Forelimb muscle (tissue), 1 donor: ENCODE measurements around the gene KCNIP3. TPM values are rescaled to one million over a fixed set of nuclear protein-coding genes. Genes with fewer than 3 reads are reported as not detected.

Experiments used
- DNase-seq: peaks from one replicate; pipeline ENCODE4 v3.0.0-alpha.2; 2013; ENCODE audit warnings: low read depth
- polyA plus RNA-seq: library from polyadenylated mRNA; unstranded; fragments of 120-200 nt; gene quantifications from one replicate; pipeline ENCODE4 v1.2.1, GENCODE V29; 2013; ENCODE audit not compliant: insufficient read length

Gene KCNIP3
- polyA plus RNA-seq, 1 donor = 7.9 TPM

DNA sequence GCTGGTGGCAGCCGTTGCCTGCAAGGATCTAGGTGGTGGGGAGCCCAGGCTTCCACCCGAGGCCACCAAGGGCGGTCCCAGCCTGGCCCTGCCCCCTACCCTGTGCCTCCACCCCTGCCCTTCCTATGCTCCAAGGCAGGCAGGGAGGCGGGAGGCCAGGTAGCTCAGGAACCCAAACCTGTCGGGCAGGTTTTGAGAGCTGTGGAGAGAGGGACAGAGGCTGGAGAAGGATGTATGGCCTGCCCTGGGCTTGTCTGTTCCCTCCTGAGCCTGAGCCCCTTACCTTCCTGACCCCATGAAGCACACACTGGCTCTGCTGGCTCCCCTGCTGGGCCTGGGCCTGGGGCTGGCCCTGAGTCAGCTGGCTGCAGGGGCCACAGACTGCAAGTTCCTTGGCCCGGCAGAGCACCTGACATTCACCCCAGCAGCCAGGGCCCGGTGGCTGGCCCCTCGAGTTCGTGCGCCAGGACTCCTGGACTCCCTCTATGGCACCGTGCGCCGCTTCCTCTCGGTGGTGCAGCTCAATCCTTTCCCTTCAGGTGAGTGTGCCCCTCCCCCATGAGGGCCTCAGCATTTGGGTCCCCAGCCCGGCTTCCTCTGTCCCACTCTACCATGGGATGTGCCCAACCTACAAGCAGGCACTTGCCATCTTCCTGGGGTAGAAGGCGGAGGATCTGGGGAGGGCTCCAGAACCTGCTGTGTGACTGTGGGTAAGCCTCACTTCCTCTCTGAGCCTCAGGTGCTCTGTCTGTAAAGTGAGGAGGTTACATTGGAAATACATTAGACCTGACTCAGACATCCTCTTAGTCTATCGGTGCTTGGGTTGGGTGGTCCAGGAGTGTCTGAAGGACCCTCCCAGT, 22.6 kb upstream of the KCNIP3 start, which contains the start of gene PROM2:
TSS of gene PROM2 (plus strand) at position 159 of the 860 bp plus-strand sequence. CDS start at position 296, 137 bp downstream.
- no peak for DNase-seq

DNA sequence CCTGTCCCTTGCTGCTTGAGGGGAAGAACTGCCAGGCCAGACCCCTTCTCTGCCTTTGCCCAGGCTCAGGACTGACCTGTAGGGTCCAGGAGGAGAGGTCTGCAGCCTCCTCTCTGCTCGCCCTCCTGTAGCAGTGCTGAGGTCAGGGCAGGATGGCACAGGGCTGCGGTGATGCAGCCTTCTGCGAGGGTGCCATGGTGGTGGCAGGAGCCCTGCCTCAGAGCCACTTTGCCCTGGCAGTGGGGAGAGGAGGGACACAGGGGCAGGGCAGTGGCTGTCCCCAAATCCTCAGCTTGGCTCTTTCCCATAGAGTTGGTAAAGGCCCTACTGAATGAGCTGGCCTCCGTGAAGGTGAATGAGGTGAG, 22.0 kb upstream of the KCNIP3 start:
- no peak for DNase-seq

DNA sequence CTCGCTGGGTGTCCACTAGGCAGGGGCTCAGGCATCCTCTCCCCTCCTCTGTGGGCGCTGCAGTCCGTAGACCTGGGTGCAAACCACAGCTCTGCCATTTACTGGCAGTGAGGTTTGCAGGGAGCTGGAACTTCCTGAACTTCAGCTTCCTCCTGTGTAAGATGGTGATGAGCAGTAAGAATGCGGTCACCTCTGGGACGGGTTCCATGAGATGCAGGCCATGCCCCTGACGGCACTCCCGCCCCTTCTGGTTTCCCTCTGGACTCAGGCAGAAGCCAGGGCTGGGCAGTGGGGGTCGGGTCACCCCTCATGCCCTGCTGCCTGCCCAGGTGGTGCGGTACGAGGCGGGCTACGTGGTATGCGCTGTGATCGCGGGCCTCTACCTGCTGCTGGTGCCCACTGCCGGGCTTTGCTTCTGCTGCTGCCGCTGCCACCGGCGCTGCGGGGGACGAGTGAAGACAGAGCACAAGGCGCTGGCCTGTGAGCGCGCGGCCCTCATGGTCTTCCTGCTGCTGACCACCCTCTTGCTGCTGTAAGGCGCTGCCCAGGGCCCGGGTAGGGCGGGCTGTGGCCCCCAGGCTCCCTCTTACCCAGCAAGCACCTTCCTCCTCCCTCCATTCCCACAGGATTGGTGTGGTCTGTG, 21.4 kb upstream of the KCNIP3 start:
- DNase-seq = no peak

DNA sequence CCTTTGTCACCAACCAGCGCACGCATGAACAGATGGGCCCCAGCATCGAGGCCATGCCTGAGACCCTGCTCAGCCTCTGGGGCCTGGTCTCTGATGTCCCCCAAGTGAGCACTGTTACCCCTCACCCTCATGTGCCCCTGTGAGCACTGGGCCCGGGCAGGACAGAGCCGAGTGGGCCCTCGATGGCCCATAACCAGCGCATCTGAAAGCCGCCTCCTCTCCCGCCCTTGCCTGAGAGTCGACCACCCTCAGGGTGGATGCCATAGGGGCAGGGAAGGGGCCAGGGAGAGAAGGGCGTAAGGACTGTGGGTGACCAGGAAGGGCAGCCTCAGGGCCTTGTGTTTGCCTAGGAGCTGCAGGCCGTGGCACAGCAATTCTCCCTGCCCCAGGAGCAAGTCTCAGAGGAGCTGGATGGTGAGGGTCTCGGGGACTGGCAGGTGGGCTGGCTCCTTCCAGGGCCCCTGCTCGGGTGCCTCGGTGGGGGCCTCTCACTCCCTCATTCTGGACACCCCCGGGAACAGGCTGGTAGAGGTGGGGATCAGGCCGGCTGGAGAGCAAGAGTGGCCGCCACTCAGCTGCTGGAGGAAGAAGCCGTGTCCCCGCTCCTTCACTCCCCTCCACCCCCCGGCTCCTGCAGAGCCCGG, 20.8 kb upstream of the KCNIP3 start:
- DNase-seq = no peak

DNA sequence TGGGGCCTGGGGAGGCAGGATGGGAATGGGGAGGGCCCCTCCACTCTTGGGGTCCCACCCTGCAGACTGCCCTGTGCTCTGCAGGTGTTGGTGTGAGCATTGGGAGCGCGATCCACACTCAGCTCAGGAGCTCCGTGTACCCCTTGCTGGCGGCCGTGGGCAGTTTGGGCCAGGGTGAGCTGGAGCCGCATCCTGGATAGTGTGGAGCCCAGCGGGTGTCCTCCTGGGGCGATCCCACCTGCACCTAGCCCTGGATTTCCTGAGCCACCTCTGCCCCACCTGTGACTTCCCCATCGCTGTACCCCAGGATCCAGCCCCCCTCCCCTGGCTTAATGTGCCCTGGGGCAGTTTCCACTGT, 20.3 kb upstream of the KCNIP3 start:
- no peak for DNase-seq

DNA sequence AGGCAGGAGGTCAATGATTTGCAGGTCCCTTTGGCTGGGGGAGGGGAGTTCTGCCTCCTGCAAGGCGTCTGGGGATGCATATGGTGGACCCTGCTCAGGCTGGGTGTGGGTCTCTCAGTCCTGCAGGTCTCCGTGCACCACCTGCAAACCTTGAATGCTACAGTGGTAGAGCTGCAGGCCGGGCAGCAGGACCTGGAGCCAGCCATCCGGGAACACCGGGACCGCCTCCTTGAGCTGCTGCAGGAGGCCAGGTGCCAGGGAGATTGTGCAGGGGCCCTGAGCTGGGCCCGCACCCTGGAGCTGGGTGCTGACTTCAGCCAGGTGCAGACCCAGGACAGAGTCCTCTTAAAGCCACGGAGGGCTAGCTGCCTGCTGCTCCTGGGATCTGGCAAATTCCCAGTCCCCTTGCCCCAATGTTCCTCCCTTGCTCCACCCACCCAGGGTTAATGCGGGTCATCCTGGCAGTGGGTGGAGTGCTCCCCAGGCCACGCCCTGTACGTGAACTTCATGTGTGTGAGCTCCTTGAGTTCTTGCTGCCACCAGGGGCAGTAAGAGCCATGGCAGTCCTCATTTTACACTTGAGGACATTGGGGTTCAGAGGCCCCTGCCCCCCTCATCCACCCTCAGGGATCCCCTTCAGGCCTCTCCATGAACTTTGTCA, 19.8 kb upstream of the KCNIP3 start:
- no peak for DNase-seq

DNA sequence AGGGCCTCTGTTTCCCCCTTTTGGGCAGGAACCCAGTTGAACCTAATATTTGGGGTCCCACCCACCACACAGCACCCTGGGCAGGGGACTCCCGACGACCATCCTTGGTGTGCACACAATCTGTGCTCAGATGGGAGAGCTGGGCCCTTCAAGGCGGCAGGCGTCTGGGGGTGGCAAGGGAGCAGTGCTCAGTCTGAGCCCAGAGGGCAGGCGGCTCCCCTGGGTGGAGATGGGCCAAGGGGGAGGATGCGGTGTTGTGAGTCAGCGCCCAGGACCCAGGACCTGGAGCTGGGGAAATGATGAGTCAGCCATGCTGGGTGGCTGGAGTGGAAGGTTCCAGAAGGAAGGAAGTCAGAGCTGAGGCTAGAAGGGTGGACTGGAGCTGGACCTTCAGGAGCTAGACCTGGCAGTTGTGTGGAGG, 19.1 kb upstream of the KCNIP3 start:
- no peak for DNase-seq

DNA sequence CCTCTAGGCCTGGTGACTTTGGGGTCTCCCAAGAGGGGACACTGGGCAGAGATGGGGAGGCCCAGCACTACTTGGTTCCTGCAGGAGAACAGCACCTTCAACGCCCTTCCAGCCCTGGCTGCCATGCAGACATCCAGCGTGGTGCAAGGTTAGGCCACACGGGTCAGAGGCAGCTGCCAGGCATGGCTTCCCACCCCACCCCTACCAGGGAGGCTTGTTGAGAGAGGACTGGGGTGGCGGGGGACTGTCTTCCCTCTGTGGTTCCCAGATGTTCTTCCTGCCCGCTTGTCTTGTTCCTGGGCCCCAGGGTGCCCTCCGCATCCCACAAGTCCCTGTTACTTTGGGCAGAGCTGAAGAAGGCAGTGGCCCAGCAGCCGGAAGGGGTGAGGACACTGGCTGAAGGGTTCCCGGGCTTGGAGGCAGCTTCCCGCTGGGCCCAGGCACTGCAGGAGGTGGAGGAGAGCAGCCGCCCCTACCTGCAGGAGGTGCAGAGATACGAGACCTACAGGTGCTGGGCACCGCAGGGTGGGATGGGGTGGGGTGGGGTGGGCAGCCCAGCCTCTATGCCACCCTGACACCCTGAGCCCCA, 18.4 kb upstream of the KCNIP3 start:
- no peak for DNase-seq

DNA sequence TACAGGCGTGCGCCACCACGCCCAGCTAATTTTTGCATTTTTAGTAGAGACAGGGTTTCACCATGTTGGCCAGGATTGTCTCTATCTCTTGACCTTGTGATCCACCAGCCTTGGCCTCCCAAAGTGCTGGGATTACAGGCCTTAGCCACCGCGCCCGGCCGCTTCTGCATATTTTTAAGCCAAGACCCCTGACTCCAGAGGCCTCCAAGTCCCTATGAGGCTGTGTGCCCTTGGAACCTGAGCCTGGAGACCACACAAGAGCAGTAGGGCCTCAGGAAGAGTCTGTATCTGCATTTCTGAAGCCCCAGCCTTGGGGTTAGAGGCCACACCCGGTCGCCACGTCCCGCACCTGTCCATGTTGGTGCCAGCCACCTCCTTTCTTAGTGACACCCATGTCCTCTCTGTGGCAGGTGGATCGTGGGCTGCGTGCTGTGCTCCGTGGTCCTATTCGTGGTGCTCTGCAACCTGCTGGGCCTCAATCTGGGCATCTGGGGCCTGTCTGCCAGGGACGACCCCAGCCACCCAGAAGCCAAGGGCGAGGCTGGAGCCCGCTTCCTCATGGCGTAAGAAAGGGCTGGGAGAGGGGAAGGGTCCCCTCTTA, 17.6 kb upstream of the KCNIP3 start:
- no peak for DNase-seq

DNA sequence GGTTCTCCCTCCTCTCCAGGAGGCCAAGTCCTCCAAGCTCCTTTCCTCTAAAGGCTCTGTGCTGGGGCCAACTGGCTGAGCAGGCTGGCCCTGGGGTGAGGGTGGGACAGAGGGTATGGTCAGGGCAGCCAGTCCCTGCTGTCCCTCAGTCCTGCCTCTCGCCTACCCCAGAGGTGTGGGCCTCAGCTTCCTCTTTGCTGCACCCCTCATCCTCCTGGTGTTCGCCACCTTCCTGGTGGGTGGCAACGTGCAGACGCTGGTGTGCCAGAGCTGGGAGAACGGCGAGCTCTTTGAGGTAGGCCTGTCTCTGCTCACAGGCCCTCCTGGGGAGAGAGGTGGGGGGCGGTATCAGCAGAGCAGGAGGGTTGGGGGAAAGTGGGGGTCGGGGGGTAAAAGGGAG, 16.1 kb upstream of the KCNIP3 start:
- DNase-seq = no peak

DNA sequence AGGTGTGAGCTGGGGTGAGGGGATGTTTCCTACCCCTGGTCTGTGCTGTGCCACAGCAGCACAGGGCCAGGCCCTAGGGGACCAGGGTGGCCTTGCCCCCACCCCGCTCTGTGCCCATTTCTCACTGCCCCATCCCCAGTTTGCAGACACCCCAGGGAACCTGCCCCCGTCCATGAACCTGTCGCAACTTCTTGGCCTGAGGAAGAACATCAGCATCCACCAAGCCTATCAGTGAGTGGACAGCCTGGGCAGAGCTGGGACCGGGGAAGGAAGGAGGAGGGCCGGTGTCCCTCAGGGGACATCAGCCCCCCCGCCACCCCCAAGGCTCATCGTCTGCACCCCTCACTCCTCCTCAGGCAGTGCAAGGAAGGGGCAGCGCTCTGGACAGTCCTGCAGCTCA, 15.4 kb upstream of the KCNIP3 start:
- DNase-seq = no peak

DNA sequence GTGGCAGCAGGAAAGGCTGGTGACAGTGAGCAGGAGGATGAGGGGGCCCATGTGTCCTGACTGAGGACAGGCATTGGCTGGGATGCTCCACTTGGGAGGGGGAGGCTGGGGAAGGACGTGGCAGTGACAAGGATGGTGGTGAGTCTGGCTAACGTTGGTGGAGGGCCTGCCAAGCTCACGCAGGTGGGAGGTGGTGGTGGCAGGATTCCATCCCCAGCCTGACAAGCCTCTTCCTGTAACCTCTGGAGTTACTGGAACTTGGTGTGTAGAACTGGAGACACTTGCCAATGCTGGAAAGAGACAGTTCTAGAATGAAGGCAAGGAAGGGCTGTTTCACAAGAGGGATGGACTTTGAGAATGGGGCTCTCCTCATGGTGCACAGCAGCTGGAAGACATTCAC, 14.7 kb upstream of the KCNIP3 start:
- DNase-seq = no peak

DNA sequence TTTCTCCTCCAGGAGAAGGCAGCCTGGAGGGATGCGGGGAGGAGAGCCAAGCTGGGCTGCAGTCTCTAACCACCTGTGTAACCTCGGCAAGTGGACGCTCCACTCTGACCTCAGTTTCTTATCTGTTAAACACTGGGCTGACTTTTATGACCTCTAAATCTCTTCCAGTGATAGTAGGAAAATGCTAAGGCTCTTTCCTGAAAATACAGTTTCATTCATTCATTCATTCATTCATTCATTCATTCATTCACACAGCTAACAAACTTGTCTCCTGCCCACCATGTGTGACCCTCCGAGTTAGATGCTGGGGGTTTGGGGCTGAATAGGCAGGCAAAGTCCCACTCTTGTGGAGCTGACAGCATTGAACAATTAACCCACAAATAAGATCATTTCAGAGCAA, 13.6 kb upstream of the KCNIP3 start:
- no peak for DNase-seq

DNA sequence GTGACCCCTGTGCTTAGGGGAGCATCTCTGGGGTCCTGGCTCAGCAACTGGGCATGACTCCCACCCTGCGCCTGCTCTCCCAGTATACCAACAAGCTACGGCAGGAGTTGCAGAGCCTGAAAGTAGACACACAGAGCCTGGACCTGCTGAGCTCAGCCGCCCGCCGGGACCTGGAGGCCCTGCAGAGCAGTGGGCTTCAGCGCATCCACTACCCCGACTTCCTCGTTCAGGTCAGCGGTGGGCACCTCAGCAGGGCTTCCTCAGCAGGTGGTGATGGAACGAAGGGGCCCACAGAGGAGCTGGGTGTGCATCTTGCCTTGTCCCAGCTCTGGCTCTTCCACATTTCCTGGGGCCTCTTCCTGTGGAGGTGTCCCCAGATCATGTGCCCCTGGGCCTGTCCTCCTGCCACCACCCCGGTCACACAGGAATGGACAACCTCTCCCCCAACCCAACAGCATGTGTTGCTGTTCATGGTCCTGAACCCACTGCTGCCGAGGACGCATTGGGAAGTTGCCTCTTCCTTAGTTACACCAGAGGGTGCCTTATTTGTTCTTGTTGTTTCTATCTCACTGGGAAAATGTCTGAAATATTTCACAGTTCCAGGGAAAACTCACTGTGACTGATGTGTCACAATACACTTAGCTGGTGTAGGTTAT, 12.1 kb upstream of the KCNIP3 start:
- no peak for DNase-seq

DNA sequence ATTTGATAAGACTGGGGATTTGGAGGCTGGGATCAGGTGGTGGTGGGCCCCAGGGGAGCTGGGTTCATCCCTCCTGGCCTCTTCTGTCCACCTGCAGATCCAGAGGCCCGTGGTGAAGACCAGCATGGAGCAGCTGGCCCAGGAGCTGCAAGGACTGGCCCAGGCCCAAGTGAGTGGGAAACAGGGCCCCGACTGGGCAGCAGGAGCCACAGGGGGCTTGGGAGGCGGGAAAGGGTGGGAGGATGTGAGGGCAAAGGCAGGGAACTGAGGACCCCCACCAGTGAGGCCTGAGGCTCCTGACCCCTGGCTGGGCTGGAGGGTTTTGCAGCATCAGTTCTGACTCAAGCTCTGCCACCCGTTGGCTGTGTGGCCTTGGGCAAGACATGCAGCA, 11.6 kb upstream of the KCNIP3 start:
- DNase-seq = no peak

DNA sequence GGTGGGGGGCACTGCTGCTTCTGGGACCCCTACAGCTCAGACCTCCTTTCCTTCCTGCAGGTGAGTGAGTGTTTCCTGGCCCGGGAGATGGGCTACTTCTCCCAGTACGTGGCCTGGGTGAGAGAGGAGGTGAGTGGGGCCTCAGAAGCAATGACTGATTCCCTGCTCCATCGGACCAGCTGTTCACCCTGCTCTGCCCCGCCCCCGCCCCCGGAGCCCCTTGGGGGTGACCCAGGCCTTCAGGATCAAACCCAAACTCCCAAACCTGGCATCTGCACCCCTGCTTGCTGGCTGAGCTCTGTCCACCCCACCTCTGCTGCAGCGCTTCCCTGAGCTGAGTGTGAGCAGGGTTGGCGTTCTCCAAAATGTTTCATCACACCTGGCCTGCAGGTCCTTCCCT, 9.8 kb upstream of the KCNIP3 start:
- DNase-seq = no peak

DNA sequence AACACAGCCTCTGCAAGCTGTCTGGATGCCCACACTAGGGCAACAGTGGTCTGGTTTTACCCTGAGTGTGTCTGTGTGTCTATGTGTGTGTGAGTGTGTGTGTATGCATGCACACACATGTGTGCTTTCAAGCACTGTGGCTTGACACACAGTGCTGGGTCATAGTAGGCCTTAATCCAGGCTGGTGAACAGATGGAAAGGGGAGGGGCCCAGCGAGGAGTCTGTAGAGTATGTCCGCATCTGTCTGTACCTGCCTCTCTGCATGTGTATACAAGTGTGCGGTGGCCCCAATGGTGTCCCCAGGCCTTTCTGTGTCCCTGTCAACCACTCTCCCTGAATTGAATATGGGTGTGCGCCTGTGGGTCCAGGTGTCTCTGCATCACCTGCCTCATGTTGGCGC, 9.3 kb upstream of the KCNIP3 start:
- no peak for DNase-seq

DNA sequence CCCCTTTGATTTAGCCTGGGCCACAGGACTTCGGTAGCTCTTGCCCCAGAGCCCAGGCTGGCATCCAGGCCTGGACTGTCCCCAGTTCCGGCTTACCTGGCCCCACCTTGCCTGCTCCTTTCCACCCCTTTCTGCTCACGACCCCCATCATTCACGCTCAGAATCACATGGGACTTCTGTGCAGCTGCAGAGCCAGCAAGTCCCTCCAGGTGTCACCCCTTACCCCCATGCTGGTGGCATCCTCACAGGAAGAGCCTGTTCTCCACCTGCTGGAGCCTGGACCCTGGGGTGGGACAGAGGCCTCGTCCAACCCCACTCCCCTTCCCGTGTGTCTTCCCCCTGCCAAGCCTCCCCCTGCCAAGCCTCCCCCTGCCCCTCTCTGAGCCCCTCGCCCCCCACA, 7.9 kb upstream of the KCNIP3 start:
- DNase-seq = no peak

DNA sequence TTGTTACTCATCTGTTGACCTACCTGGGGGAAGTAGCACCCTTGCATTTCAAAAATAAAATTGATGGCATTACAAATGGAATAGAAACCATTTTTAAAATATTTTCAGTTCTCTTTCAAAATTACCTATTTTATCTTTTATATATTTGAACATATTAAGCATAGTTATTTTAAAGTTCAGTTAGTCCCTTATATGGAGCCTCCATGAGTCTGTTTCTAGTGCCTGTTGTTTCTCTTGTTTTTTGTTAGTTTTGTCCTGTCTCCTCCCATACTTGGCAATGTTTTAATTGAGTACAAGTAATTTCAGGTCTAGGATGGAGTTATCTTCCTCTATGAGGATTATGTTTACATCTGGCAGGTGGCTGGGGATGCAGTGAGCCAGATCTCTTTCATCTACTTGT, 5.9 kb upstream of the KCNIP3 start:
- DNase-seq = no peak

DNA sequence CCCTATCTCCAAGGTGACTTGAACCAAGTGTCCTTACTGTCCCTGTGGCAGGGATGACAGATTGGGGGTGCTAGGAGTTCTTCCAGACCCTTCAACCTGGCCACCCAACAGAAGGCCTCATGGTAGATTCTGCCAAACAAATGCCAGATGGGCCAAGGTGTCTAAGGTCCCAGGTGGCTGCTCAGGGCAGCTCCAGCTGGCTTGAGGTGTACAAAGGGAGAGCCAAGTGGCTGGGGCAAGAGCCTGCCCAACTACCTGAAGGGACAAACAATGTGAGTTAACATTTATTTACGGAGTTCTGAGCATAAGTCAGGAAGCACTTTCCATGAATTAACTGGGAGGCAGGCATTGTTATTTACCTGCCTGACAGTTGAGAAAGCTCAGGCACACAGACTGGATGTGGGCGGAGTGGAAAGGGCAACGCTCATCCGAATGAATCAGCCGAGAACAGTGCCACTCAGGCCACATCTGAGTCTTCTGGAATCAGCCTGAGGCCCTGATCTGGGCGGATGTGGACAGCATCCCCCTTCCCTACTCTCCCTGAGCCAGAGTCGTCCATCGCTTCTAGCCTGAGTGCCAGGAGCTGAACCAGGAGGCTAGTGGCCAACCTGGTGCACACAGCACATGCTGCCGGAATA, 4.4 kb upstream of the KCNIP3 start:
- DNase-seq = no peak
